ENCODE results near the gene CREBL2.
"Not testable (repeated sequence)": the region's sequence is repeated elsewhere in the genome, so short reads cannot be mapped to it uniquely, and the experiment has no call there.

Gene CREBL2

GRCh38 chr12:12596598-12596997, 15.1 kb upstream of the CREBL2 start:
- DNase-seq (ENCODE audit: extremely low read depth in 1 of 2, low read depth in 1 of 2): not testable (repeated sequence)

GRCh38 chr12:12598864-12599263, 12.8 kb upstream of the CREBL2 start:
- no peak for DNase-seq (ENCODE audit: extremely low read depth in 1 of 2, low read depth in 1 of 2)

GRCh38 chr12:12599750-12600643, 11.7 kb upstream of the CREBL2 start:
- DNase-seq (ENCODE audit: extremely low read depth in 1 of 2, low read depth in 1 of 2): no peak

- DNase-seq (ENCODE audit: extremely low read depth in 1 of 2, low read depth in 1 of 2): no peak
Observed at GRCh38 chr12:12600659-12601058, 11.0 kb upstream of the CREBL2 start.

- no peak for DNase-seq (ENCODE audit: extremely low read depth in 1 of 2, low read depth in 1 of 2)
Observed at GRCh38 chr12:12604740-12605139, 6.9 kb upstream of the CREBL2 start.

GRCh38 chr12:12606781-12607589, 4.7 kb upstream of the CREBL2 start:
- no peak for DNase-seq (ENCODE audit: extremely low read depth in 1 of 2, low read depth in 1 of 2)

GRCh38 chr12:12608557-12608957, 3.1 kb upstream of the CREBL2 start:
- no peak for DNase-seq (ENCODE audit: extremely low read depth in 1 of 2, low read depth in 1 of 2)

GRCh38 chr12:12609692-12610091, 2.0 kb upstream of the CREBL2 start:
- no peak for DNase-seq (ENCODE audit: extremely low read depth in 1 of 2, low read depth in 1 of 2)

GRCh38 chr12:12610711-12611110, 965 bp upstream of the CREBL2 start:
- DNase-seq (ENCODE audit: extremely low read depth in 1 of 2, low read depth in 1 of 2): no peak

- DNase-seq (ENCODE audit: extremely low read depth in 1 of 2, low read depth in 1 of 2): no peak
Observed at GRCh38 chr12:12612358-12612757, 682 bp downstream of the CREBL2 start.

GRCh38 chr12:12613344-12613743, 1.7 kb downstream of the CREBL2 start:
- DNase-seq (ENCODE audit: extremely low read depth in 1 of 2, low read depth in 1 of 2): no peak

GRCh38 chr12:12614342-12614741, 2.7 kb downstream of the CREBL2 start:
- DNase-seq (ENCODE audit: extremely low read depth in 1 of 2, low read depth in 1 of 2): no peak

GRCh38 chr12:12616512-12617310, 5.0 kb downstream of the CREBL2 start:
- no peak for DNase-seq (ENCODE audit: extremely low read depth in 1 of 2, low read depth in 1 of 2)

GRCh38 chr12:12618064-12618463, 6.4 kb downstream of the CREBL2 start:
- DNase-seq (ENCODE audit: extremely low read depth in 1 of 2, low read depth in 1 of 2): not testable (repeated sequence)

GRCh38 chr12:12620730-12621315, 9.1 kb downstream of the CREBL2 start:
- DNase-seq (ENCODE audit: extremely low read depth in 1 of 2, low read depth in 1 of 2): no peak

- DNase-seq (ENCODE audit: extremely low read depth in 1 of 2, low read depth in 1 of 2): no peak
Observed at GRCh38 chr12:12622418-12622817, 10.7 kb downstream of the CREBL2 start.

- DNase-seq (ENCODE audit: extremely low read depth in 1 of 2, low read depth in 1 of 2): no peak
Observed at GRCh38 chr12:12624498-12624992, 12.9 kb downstream of the CREBL2 start.

GRCh38 chr12:12626471-12626870, 14.8 kb downstream of the CREBL2 start:
- DNase-seq (ENCODE audit: extremely low read depth in 1 of 2, low read depth in 1 of 2): no peak

GRCh38 chr12:12627308-12627827, 15.7 kb downstream of the CREBL2 start:
- DNase-seq (ENCODE audit: extremely low read depth in 1 of 2, low read depth in 1 of 2): no peak

GRCh38 chr12:12628013-12628412, 16.3 kb downstream of the CREBL2 start:
- DNase-seq (ENCODE audit: extremely low read depth in 1 of 2, low read depth in 1 of 2): no peak
